ENCODE data around the gene DMBX1. TPM values are rescaled to one million over a fixed set of nuclear protein-coding genes. Genes with fewer than 3 reads are reported as not detected.

Gene DMBX1
- total RNA-seq (2022; extraction: Qiagen RNA extraction), result 0.63 to 1.2 TPM (median 0.94 TPM) in 5 replicates

DNA sequence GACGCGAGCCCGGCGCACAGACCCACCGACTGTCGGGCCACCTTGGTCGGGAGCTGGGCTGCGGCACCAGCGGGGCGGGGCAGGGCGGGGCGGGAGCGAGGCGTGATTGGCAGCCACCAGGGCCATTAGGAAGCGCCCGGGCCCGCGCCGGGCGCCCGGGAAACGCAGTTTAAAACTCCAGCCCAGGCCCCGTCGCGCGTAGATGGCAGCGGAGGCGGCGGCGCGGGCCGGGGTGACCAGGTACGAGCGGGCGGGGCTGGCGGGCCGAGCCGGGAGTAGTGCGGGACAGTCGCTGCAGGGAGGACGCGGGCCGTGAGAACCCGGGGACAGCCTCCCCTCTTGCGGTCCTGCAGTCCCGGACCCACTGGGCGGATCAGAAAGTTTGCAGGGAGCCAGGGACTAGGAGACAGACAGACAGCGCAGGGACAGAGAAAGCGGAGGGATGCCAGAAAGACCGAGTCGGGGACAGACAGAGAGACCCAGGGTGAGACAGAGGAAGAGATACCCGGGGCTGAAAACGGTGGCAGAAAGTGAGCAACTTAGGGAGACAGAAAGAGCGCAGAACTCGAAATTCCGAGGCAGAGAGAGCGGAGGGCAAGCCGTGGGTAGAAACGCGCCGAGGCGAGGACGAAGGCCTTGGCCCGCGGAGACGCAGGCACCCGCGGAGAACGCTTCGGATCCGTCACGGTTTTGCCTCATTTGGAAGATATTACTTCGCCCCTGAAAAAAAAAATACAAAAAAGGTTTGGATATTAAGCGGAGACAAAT lies at the start of gene DMBX1:
DMBX1 (plus strand) TSS at position 199 of the 768 bp plus-strand sequence. CDS start 17,175 bp downstream, outside the sequence.

Other genes with a start within 250 kb of the DMBX1 start
- 8.2 to 12.0 TPM (median 10.7 TPM) in 5 replicates for gene RAD54L, start 242.1 kb upstream of the DMBX1 start, total RNA-seq (2022; extraction: Qiagen RNA extraction)
- 35.5 to 42.5 TPM (median 41.3 TPM) in 5 replicates for gene LRRC41, start 186.2 kb upstream of the DMBX1 start, total RNA-seq (2022; extraction: Qiagen RNA extraction)
- 385 to 553 TPM (median 399 TPM) in 5 replicates for gene UQCRH, start 186.1 kb upstream of the DMBX1 start, total RNA-seq (2022; extraction: Qiagen RNA extraction)
- 11.5 to 14.0 TPM (median 11.7 TPM) in 5 replicates for gene NSUN4, start 149.0 kb upstream of the DMBX1 start, total RNA-seq (2022; extraction: Qiagen RNA extraction)
- 0.45 to 1.00 TPM (median 0.81 TPM) in 5 replicates for gene FAAH, start 95.5 kb upstream of the DMBX1 start, total RNA-seq (2022; extraction: Qiagen RNA extraction)
- not detected in 5 replicates for gene KNCN, start 61.8 kb downstream of the DMBX1 start, total RNA-seq (2022; extraction: Qiagen RNA extraction)
- 18.3 to 21.3 TPM (median 19.5 TPM) in 5 replicates for gene MKNK1, start 114.4 kb downstream of the DMBX1 start, total RNA-seq (2022; extraction: Qiagen RNA extraction)
- 3.6 to 4.3 TPM (median 3.9 TPM) in 5 replicates for gene MOB3C, start 127.0 kb downstream of the DMBX1 start, total RNA-seq (2022; extraction: Qiagen RNA extraction)
- gene ATPAF1, start 178.5 kb downstream of the DMBX1 start, total RNA-seq (2022; extraction: Qiagen RNA extraction), result 33.6 to 38.2 TPM (median 35.2 TPM) in 5 replicates
- not detected in 5 replicates for gene TEX38, start 182.0 kb downstream of the DMBX1 start, total RNA-seq (2022; extraction: Qiagen RNA extraction)
- 21.0 to 27.8 TPM (median 27.3 TPM) in 5 replicates for gene EFCAB14, start 229.3 kb downstream of the DMBX1 start, total RNA-seq (2022; extraction: Qiagen RNA extraction)

All from A549 treated with Mapracorat at 1 μM for 4 hours (cell line).